HepG2 (cell line): ENCODE results near the gene GABARAPL2.

Experiments
- CTCF ChIP-seq: sonication (generic); formaldehyde crosslinking; IDR thresholded peaks from 2 replicates; pipeline ENCODE4 v1.5.0; 2020; ENCODE audit warnings: mild to moderate bottlenecking, missing genetic modification reagents, moderate library complexity
- PHB2 ChIP-seq: fragments of 450-650 bp; IDR thresholded peaks from 2 replicates; pipeline ENCODE4 v1.6.1; 2018; ENCODE audit not compliant: partially characterized antibody
- POLR2AphosphoS5 ChIP-seq: IDR thresholded peaks from 2 replicates; pipeline ENCODE4 v1.6.1; 2012; ENCODE audit warnings: low read depth, low read length
- SATB2 ChIP-seq: sonication (generic); formaldehyde crosslinking; IDR thresholded peaks from 2 replicates; pipeline ENCODE4 v1.5.0; 2020; ENCODE audit warnings: missing genetic modification reagents
- SMARCC2 ChIP-seq: fragments of 450-650 bp; IDR thresholded peaks from 2 replicates; pipeline ENCODE4 v1.6.1; 2017; ENCODE audit warnings: antibody characterized with exemption, mild to moderate bottlenecking
- TCF7 ChIP-seq: sonication (generic); IDR thresholded peaks from 2 replicates; pipeline ENCODE4 v1.6.1; 2016; ENCODE audit warnings: antibody characterized with exemption, low read depth
- ZBTB8A ChIP-seq: sonication (generic); formaldehyde crosslinking; IDR thresholded peaks from 2 replicates; pipeline ENCODE4 v1.4.0; 2020; ENCODE audit warnings: mild to moderate bottlenecking, low read depth, missing genetic modification reagents, borderline replicate concordance
- ZNF17 ChIP-seq: sonication (generic); formaldehyde crosslinking; IDR thresholded peaks from 2 replicates; pipeline ENCODE4 v1.5.0; 2020; ENCODE audit warnings: mild to moderate bottlenecking, missing genetic modification reagents
- ZNF329 ChIP-seq: sonication (generic); formaldehyde crosslinking; IDR thresholded peaks from 2 replicates; pipeline ENCODE4 v1.9.0; 2021; ENCODE audit warnings: low read depth, mild to moderate bottlenecking, missing genetic modification reagents
- TF ChIP-seq, protein P1 (sequence below), 2 experiments: sonication (generic) in 1 of 2; formaldehyde crosslinking in 1 of 2; IDR thresholded peaks; 2 replicates each; pipeline versions ENCODE4 v1.5.1 to v1.6.1; 2011 to 2020; ENCODE audit warnings: borderline replicate concordance in 1 of 2, low read depth in 1 of 2, low read length in 1 of 2, mild to moderate bottlenecking in 1 of 2, missing genetic modification reagents in 1 of 2, moderate library complexity in 1 of 2

- TF ChIP-seq, protein P1, sequence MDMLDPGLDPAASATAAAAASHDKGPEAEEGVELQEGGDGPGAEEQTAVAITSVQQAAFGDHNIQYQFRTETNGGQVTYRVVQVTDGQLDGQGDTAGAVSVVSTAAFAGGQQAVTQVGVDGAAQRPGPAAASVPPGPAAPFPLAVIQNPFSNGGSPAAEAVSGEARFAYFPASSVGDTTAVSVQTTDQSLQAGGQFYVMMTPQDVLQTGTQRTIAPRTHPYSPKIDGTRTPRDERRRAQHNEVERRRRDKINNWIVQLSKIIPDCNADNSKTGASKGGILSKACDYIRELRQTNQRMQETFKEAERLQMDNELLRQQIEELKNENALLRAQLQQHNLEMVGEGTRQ (IDR thresholded peaks at IDR 0.05; ENCODE audit: low read depth, low read length) = no peak
- TF ChIP-seq, protein P1 (CRISPR knock-in tag; IDR thresholded peaks at IDR 0.05; ENCODE audit: borderline replicate concordance) = peak; percentile 21; the same call in 1 of the 2 replicates
- no peak for TF ChIP-seq SMARCC2
- no peak for TF ChIP-seq ZNF17 (CRISPR knock-in tag)
- no peak for TF ChIP-seq PHB2
- no peak for TF ChIP-seq SATB2 (CRISPR knock-in tag)
- no peak for TF ChIP-seq ZNF329 (CRISPR knock-in tag)
- peak; percentile 29; the same call in 1 of the 2 replicates for TF ChIP-seq POLR2AphosphoS5
- no peak; the same call in none of the 2 replicates for TF ChIP-seq CTCF (CRISPR knock-in tag)
- TF ChIP-seq TCF7 = no peak
- TF ChIP-seq ZBTB8A (CRISPR knock-in tag) = peak; percentile 73; the same call in 1 of the 2 replicates
Measured at GRCh38 chr16:75555707-75556430, 10.3 kb upstream of the GABARAPL2 start, which contains the start of gene TMEM231.
